Measurements from ENCODE around the gene F13B.
"Not testable (repeated sequence)": the region's sequence is repeated elsewhere in the genome, so short reads cannot be mapped to it uniquely, and the experiment has no call there.

Gene F13B

GRCh38 chr1:197042676-197043341 is 24.3 kb downstream of the F13B start:
- no peak for DNase-seq

- DNase-seq, result no peak
Measured at GRCh38 chr1:197041486-197042353, 25.3 kb downstream of the F13B start.

GRCh38 chr1:197036861-197037260 is 30.2 kb downstream of the F13B start:
- no peak for DNase-seq

DNA sequence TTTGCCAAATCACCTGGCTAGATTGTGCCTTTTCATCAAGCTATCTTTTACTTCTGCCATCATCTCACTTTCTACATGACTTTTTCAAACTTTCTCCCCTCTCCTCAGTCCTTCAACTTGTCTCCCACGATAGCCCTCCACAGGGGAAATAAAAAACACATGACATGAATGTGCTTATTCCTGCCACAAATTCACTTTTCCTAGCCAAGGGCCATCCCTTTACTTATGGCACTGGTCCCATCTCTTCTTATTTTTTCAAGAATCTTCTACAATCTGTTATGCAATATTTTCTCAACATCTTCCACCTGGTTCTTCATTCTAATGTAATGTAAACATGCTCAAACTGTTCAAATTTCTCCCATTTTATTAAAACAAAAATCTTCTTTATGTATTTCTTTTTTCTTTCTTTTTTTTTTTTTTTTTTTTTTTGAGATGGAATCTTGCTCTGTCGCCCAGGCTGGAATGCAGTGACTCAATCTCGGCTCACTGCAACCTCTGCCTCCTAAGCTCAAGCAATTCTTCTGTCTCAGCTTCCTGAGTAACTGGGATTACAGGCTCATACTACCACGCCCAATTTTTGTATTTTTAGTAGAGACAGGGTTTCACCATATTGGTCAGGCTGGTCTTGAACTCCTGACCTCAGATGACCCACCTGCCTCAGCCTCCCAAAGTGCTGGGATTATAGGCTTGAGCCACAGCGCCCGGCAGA is 32.3 kb downstream of the F13B start:
- not testable (repeated sequence) for DNase-seq

DNA sequence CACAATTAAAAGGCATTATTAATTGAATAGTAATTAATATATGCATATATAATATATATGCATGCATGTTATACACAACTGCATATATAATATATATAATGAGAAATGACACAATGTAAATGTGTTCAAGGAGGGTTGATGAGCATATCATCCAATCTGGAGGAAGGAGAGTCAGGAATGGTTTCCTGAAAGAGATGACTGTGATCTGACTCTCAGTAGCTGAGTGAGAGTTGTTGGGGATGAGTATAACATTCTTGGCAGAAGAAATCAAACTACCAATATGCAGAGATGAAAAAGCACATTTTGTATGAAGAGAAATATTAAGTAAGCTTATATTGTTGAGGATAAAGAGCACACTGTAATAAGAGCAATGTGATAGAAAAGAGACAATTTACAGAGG is 37.3 kb downstream of the F13B start:
- no peak for DNase-seq

GRCh38 chr1:197027359-197027758 is 39.7 kb downstream of the F13B start:
- no peak for DNase-seq

DNA sequence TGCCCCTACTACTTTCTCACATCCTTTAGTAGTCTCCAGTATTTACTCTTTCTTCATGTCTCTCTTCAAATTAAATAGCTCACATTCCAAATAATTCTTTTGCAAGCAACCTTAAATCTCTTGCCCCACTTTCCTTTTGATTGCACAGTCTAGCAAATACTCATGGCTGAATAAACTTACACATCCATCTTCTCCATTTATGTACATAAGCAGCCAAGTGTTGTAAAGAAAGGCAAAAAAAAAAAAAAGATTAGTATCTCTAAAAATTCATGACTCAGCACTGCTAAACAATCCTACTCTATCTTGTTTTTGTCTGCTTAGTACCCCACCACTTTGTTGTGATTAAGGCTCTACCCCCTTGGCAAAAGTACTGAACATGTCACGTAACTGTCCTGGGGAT is 42.6 kb downstream of the F13B start:
- no peak for DNase-seq

GRCh38 chr1:197021716-197022115 is 45.3 kb downstream of the F13B start:
- no peak for DNase-seq

GRCh38 chr1:197017558-197018146 is 49.4 kb downstream of the F13B start:
- DNase-seq, result no peak

- DNase-seq, result no peak
Measured at GRCh38 chr1:197016751-197017150, 50.3 kb downstream of the F13B start.

GRCh38 chr1:197013234-197013633 is 53.8 kb downstream of the F13B start:
- DNase-seq, result no peak

GRCh38 chr1:197011614-197012013 is 55.4 kb downstream of the F13B start:
- DNase-seq, result no peak

DNA sequence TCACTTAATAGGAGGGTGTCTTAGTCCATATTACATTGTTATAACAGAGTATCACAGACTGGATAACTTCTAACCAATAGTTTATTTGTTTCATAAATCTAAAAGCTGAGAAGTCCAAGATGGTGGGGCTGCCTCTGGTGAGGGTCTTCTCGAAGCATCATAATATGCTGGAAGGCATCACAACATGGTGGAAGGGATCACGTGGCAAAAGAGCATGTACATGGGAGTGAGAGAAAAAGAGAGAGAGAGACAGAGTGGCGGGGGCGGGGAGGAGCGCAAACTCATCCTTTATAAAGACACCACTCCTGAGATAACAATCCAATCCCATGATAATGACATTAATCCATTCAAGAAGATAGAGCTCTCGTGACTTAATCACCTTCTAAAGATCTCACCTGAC is 58.2 kb downstream of the F13B start:
- DNase-seq, result no peak

- DNase-seq, result no peak
Measured at GRCh38 chr1:197003132-197003531, 63.9 kb downstream of the F13B start.

GRCh38 chr1:197001828-197002227 is 65.2 kb downstream of the F13B start:
- no peak for DNase-seq

DNA sequence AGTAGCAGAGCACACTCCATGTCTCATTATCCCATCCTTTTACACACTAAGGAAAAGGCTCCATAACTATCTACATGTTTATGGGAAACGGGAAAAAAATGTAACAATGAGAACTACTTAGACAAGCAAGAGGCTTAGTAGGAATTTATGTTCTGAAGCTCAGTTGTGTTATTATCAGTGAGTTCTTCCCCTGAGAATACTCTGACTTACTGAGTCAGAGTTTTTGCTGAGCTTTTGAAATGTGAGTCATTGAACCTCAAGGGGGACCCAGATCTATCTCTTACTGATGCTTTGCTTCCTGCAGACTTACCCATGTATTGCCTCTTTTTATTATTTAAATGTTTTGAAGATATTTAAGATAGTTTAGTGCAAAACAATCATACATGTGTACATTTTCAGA is 69.6 kb downstream of the F13B start:
- DNase-seq, result no peak

- DNase-seq, result no peak
Measured at GRCh38 chr1:196993916-196994315, 73.1 kb downstream of the F13B start.

GRCh38 chr1:196991919-196992651 is 75.0 kb downstream of the F13B start:
- not testable (repeated sequence) for DNase-seq

Measured in CD4-positive, alpha-beta T cell treated with Interleukin-21 for 1 hour (primary cell).